ENCODE results near the gene GPC6.

The GPC6 gene

DNA sequence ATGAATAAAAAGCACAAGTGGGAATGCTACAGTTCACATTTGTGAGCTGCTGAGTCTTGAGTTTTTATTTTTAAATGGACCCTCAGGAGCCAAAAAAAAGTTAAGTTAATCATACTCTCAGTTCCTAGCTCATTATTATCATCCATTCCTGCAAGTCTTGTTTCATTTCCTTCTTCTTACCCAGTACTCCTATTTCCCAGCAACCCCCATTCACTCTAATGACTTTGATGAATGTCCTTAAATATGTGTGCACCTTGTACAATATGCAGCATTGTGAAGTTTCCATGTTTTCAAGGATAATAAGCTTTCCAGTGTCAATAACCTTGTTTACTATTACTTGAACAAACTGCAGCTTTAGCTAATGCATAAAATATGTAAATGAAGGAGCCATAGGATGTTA is 886.6 kb downstream of the GPC6 start:
- Histone ChIP-seq H3K4me3 (ENCODE audit: low read depth in 1 of 2, low read length in 2 of 2) (no peak overlapping the region), H3K27ac (ENCODE audit: low read length) (no peak overlapping the region), H3K4me1 (ENCODE audit: control insufficient read depth in 1 of 2, insufficient read depth in 2 of 2, low read length in 2 of 2) (no peaks in the 10 kb centered on the region), H3K27me3 (ENCODE audit: low read depth, low read length) (no peaks in the 10 kb centered on the region), H3K36me3 (ENCODE audit: control insufficient read depth in 1 of 2, insufficient read depth in 2 of 2, low read length in 2 of 2) (no peaks in the 10 kb centered on the region), H3K9me3 (ENCODE audit: control insufficient read depth in 1 of 2, low read length in 2 of 2) (no peaks in the 10 kb centered on the region)

DNA sequence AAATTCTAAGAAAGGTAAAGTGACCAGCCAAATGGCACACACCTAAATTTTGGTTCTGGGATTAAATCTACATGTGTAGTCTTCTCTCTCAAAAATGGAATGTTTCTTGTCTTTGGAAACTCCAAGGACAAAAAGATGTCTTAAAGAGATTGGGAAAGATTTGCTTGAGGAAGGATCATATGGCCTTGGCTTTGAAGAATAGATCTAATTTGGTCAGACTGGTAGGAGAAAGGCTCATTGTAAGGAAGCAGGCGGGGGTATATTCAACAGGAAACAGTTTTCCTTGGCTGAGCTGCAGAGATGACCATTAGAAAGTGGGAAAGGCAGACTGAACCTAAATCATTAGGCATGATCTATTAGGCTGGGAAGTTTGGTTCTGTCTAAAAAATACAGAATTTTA is 887.6 kb downstream of the GPC6 start:
- H3K27me3 ChIP-seq (ENCODE audit: low read depth, low read length), result no peaks in the 10 kb centered on the region
- no peaks in the 10 kb centered on the region for H3K4me1 ChIP-seq (ENCODE audit: control insufficient read depth in 1 of 2, insufficient read depth in 2 of 2, low read length in 2 of 2)
- H3K4me3 ChIP-seq (ENCODE audit: low read depth in 1 of 2, low read length in 2 of 2), result no peak overlapping the region
- no peaks in the 10 kb centered on the region for H3K36me3 ChIP-seq (ENCODE audit: control insufficient read depth in 1 of 2, insufficient read depth in 2 of 2, low read length in 2 of 2)
- H3K27ac ChIP-seq (ENCODE audit: low read length), result no peak overlapping the region
- no peaks in the 10 kb centered on the region for H3K9me3 ChIP-seq (ENCODE audit: control insufficient read depth in 1 of 2, low read length in 2 of 2)

DNA sequence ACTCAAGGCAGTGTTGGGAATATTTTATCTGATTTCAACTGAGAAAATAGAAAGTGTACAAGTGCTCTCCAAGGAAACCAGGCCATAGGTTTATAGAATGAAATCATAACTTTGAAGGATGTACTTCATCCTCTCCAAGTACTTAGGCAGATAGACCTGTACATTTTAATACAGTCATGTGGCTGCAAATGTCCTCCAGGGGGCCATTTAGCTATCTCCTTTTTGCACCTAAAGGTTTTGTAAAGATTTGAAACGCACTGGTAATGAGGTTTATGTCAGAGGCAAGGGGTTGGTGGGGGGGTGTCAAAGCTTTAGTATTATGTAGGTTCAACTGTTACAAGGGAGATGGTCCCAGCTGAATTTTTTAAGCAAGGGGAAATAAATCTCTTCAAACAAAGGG is 888.4 kb downstream of the GPC6 start:
- no peaks in the 10 kb centered on the region for H3K27me3 ChIP-seq (ENCODE audit: low read depth, low read length)
- no peaks in the 10 kb centered on the region for H3K4me1 ChIP-seq (ENCODE audit: control insufficient read depth in 1 of 2, insufficient read depth in 2 of 2, low read length in 2 of 2)
- H3K36me3 ChIP-seq (ENCODE audit: control insufficient read depth in 1 of 2, insufficient read depth in 2 of 2, low read length in 2 of 2), result no peaks in the 10 kb centered on the region
- no peak overlapping the region for H3K4me3 ChIP-seq (ENCODE audit: low read depth in 1 of 2, low read length in 2 of 2)
- H3K9me3 ChIP-seq (ENCODE audit: control insufficient read depth in 1 of 2, low read length in 2 of 2), result no peaks in the 10 kb centered on the region
- H3K27ac ChIP-seq (ENCODE audit: low read length), result no peak overlapping the region

DNA sequence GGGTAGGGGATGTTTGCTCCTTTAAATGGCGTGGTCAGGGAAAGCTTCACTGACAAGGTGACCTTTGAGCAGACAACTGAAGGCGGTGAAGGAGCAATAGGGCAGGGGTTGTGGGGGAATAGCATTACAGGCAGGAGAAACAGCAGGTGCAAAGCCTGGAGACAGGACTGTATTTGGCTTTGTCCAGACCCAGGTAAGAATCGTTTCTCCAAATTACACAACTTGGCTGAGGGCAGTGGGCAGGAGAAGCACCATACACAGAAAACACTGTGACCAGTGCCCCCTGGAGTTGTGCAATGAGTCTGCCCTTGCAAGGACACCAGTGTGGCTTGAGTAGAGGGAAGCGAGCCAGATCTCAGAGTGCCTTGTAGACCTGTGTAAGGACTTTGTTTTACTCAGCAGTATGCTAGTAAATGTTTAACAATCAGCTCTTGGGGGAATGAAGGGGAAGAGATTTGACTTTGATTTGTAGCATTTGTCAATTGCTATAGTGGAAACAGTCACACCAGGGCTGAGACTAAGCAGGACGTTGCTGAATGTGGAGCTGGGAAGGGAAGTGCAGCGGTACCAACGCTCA is 892.8 kb downstream of the GPC6 start:
- H3K36me3 ChIP-seq (ENCODE audit: control insufficient read depth in 1 of 2, insufficient read depth in 2 of 2, low read length in 2 of 2), result no peaks in the 10 kb centered on the region
- H3K27me3 ChIP-seq (ENCODE audit: low read depth, low read length), result no peaks in the 10 kb centered on the region
- peaks cover 0 to 5% of the 10 kb centered on the region in 2 donors for H3K4me1 ChIP-seq (ENCODE audit: control insufficient read depth in 1 of 2, insufficient read depth in 2 of 2, low read length in 2 of 2)
- no peak overlapping the region for H3K4me3 ChIP-seq (ENCODE audit: low read depth in 1 of 2, low read length in 2 of 2)
- no peak overlapping the region for H3K27ac ChIP-seq (ENCODE audit: low read length)
- H3K9me3 ChIP-seq (ENCODE audit: control insufficient read depth in 1 of 2, low read length in 2 of 2), result no peaks in the 10 kb centered on the region

DNA sequence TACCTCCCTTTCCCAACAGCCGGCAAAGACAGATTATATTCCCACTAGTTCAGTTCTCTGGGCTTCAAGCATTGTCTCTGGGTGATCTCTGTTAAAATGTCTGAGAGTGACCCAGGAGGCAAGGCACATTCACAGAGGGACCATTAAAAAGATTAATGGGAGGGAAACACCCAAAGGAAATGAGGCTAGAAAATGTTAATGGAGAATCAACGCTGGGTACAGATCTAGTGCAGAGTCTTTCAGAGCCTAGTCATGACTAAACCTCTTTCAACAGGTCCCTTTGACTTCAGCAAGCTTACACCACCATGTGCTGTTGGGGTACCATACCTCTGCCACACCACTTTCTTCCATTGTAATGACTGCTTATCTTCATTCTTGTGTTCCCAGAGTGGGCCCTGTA is 894.3 kb downstream of the GPC6 start:
- H3K9me3 ChIP-seq (ENCODE audit: control insufficient read depth in 1 of 2, low read length in 2 of 2), result no peaks in the 10 kb centered on the region
- H3K4me1 ChIP-seq (ENCODE audit: control insufficient read depth in 1 of 2, insufficient read depth in 2 of 2, low read length in 2 of 2), result peaks cover 0 to 5% of the 10 kb centered on the region in 2 donors
- no peaks in the 10 kb centered on the region for H3K27me3 ChIP-seq (ENCODE audit: low read depth, low read length)
- H3K4me3 ChIP-seq (ENCODE audit: low read depth in 1 of 2, low read length in 2 of 2), result no peak overlapping the region
- H3K36me3 ChIP-seq (ENCODE audit: control insufficient read depth in 1 of 2, insufficient read depth in 2 of 2, low read length in 2 of 2), result no peaks in the 10 kb centered on the region
- no peak overlapping the region for H3K27ac ChIP-seq (ENCODE audit: low read length)

DNA sequence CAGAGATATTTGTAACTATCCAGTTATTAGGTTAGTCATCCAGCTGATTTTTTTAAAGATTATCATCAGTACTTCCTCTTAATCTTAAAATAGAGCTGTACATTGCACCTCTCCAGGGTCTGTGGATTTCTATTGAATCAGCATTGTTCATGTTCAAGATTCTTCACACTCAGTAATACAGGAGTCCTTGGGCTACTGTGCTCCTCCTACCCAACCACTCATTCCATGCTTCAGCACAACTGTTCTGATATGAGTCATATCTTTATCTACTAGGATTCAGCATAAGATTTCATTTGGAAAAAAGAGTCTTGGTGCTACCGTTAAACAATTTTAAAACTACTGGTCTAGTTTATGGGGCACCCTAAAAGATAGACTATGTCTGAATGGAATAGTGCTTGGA is 895.1 kb downstream of the GPC6 start:
- no peak overlapping the region for H3K27ac ChIP-seq (ENCODE audit: low read length)

DNA sequence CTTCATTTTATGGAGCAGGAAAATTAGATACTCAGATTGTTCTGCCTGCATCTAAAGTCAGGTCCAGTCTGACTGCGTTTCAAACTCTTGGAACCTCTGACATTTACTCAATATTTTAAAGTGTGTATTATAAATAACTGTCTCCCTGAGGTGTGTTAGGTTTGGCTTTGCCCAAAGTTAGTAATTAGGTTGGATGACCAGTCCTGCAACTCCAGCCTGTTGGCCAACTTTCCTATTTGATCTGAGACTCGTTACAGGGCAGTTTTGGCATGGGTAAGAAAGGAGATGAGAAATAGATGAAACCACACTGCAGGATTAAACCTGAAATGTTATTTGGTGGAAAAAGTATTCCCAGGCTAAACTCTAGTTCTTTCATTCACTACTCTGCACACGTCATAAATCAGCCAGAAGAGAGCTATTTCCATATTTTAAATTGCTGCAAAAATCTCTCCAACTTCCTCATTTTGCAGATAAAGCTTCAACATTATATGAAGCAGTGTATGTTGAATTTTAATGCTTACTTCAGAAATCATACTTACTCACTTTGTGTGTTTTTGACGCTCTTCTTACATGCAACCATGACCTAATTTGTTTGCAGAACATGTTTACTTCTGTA is 895.8 kb downstream of the GPC6 start:
- peaks cover 0 to 5% of the 10 kb centered on the region in 2 donors for H3K4me1 ChIP-seq (ENCODE audit: control insufficient read depth in 1 of 2, insufficient read depth in 2 of 2, low read length in 2 of 2)
- H3K4me3 ChIP-seq (ENCODE audit: low read depth in 1 of 2, low read length in 2 of 2), result no peak overlapping the region
- H3K27ac ChIP-seq (ENCODE audit: low read length), result no peak overlapping the region
- no peaks in the 10 kb centered on the region for H3K27me3 ChIP-seq (ENCODE audit: low read depth, low read length)
- H3K36me3 ChIP-seq (ENCODE audit: control insufficient read depth in 1 of 2, insufficient read depth in 2 of 2, low read length in 2 of 2), result no peaks in the 10 kb centered on the region
- no peaks in the 10 kb centered on the region for H3K9me3 ChIP-seq (ENCODE audit: control insufficient read depth in 1 of 2, low read length in 2 of 2)

More for the DNA sequence above, 895.1 kb downstream of the GPC6 start:
- Histone ChIP-seq H3K36me3 (ENCODE audit: control insufficient read depth in 1 of 2, insufficient read depth in 2 of 2, low read length in 2 of 2) (no peaks in the 10 kb centered on the region), H3K4me3 (ENCODE audit: low read depth in 1 of 2, low read length in 2 of 2) (no peak overlapping the region), H3K4me1 (ENCODE audit: control insufficient read depth in 1 of 2, insufficient read depth in 2 of 2, low read length in 2 of 2) (peaks cover 0 to 5% of the 10 kb centered on the region in 2 donors), H3K27me3 (ENCODE audit: low read depth, low read length) (no peaks in the 10 kb centered on the region), H3K9me3 (ENCODE audit: control insufficient read depth in 1 of 2, low read length in 2 of 2) (no peaks in the 10 kb centered on the region)

DNA sequence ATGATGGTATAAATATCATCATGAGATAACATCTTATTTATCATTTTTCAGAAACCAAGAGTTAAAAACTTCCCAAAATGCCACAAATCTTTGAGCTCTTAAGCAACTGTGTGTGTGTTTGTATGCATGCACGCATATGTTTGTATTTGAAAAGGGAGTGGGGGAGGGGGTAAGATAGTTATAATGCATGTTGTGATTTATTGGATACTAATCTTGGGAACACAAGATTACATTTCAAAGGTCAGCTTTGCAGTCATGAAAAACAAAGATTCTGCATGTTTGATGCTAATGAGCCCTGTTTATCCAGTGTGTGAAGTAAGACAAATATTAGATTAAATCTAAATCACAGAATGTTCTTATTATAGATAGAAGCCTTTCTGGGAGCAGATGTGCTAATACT is 897.0 kb downstream of the GPC6 start:
- H3K4me1 ChIP-seq (ENCODE audit: control insufficient read depth in 1 of 2, insufficient read depth in 2 of 2, low read length in 2 of 2), result peaks cover 0 to 5% of the 10 kb centered on the region in 2 donors
- no peak overlapping the region for H3K27ac ChIP-seq (ENCODE audit: low read length)
- no peaks in the 10 kb centered on the region for H3K9me3 ChIP-seq (ENCODE audit: control insufficient read depth in 1 of 2, low read length in 2 of 2)
- H3K27me3 ChIP-seq (ENCODE audit: low read depth, low read length), result no peaks in the 10 kb centered on the region
- no peak overlapping the region for H3K4me3 ChIP-seq (ENCODE audit: low read depth in 1 of 2, low read length in 2 of 2)
- H3K36me3 ChIP-seq (ENCODE audit: control insufficient read depth in 1 of 2, insufficient read depth in 2 of 2, low read length in 2 of 2), result no peaks in the 10 kb centered on the region

DNA sequence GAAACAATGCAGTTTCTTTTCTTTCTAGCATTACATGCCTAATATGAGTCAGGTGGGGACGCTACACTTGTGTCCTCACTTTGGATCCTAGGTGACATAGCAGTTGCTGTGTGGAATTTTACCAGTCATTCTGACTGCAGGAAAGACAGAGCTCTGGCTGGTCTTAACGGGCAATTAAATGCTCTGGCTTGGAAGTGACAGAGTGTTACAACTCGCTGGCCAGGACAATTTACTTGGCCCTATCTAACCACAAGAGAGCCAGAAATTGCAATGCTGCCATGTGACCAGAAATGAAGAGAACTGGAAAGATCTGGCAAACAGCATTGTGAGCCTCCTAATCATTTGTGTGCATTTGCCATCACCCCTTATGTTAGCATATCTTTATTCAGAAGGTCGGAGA is 901.8 kb downstream of the GPC6 start:
- Histone ChIP-seq H3K9me3 (ENCODE audit: control insufficient read depth in 1 of 2, low read length in 2 of 2) (no peaks in the 10 kb centered on the region), H3K27ac (ENCODE audit: low read length) (no peak overlapping the region), H3K27me3 (ENCODE audit: low read depth, low read length) (no peaks in the 10 kb centered on the region), H3K36me3 (ENCODE audit: control insufficient read depth in 1 of 2, insufficient read depth in 2 of 2, low read length in 2 of 2) (no peaks in the 10 kb centered on the region), H3K4me3 (ENCODE audit: low read depth in 1 of 2, low read length in 2 of 2) (no peak overlapping the region), H3K4me1 (ENCODE audit: control insufficient read depth in 1 of 2, insufficient read depth in 2 of 2, low read length in 2 of 2) (no peaks in the 10 kb centered on the region)

DNA sequence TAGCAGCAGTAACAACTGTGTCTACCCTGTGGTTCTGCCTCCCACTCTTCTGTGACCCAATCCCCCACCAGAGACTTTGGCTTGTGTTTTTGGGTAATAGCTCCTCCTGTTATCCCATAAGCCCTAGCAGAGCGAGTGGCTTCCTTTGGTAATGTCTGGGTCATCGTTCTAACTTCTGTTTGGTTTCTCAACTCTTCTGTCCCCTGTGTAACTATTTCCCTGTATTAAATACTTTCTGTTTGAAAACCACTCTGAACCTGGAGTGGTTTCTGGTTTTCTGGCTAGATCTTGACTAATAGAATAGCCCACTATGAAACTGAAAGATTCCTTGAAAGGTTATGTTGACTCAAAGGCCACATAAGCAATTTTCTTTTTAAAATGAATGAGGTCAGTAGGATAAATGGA is 902.9 kb downstream of the GPC6 start:
- no peaks in the 10 kb centered on the region for H3K4me1 ChIP-seq (ENCODE audit: control insufficient read depth in 1 of 2, insufficient read depth in 2 of 2, low read length in 2 of 2)
- no peaks in the 10 kb centered on the region for H3K36me3 ChIP-seq (ENCODE audit: control insufficient read depth in 1 of 2, insufficient read depth in 2 of 2, low read length in 2 of 2)
- H3K27me3 ChIP-seq (ENCODE audit: low read depth, low read length), result no peaks in the 10 kb centered on the region
- H3K27ac ChIP-seq (ENCODE audit: low read length), result no peak overlapping the region
- H3K4me3 ChIP-seq (ENCODE audit: low read depth in 1 of 2, low read length in 2 of 2), result no peak overlapping the region
- no peaks in the 10 kb centered on the region for H3K9me3 ChIP-seq (ENCODE audit: control insufficient read depth in 1 of 2, low read length in 2 of 2)

DNA sequence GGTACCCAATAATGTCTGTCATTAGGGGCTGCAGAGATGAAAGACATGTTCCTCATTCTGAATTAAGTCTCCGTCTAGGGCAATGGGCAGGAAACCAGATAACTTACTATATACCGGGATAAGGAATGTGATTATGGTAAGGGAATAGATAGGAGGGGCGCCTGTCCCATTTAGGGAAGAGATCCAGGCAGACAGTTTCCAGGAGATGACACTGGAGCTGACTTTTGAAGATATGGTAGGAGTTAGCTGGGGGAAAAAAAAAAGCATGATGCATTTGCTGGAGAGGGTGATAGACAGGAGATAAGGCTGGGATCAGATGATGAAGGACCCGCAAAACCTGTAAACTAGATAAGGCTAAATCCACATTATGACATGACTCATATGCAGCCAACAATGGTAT is 912.2 kb downstream of the GPC6 start:
- H3K9me3 ChIP-seq (ENCODE audit: control insufficient read depth in 1 of 2, low read length in 2 of 2), result no peaks in the 10 kb centered on the region
- no peaks in the 10 kb centered on the region for H3K36me3 ChIP-seq (ENCODE audit: control insufficient read depth in 1 of 2, insufficient read depth in 2 of 2, low read length in 2 of 2)
- no peak overlapping the region for H3K27ac ChIP-seq (ENCODE audit: low read length)

DNA sequence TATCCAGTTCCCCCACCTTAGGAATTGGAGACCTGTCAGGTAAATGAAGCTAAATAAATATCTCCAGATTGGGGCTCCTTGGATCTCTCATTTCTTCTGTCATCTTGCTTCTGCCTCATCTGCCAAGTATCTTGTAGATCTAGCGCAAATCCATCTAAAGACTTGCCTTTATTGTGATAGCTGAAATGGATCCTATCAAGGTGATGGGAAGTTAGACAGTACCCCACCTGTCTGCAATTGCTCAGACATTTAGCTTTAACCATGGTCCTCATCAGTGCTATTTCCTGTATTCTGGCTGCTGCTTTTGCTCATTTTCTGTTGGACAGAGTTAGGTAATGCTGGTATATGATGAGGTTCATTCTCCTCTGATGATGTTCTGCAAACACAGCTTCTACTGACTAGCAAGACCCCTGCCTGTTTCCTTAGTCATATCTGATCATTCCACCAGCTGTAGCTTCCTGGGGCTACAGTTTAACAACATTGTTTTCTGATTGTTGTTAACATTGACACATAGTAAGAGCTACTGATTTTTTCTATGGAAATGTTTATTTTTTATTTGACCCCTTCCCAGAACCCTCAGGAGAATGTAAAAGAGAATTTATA is 912.9 kb downstream of the GPC6 start:
- no peaks in the 10 kb centered on the region for H3K27me3 ChIP-seq (ENCODE audit: low read depth, low read length)
- no peaks in the 10 kb centered on the region for H3K36me3 ChIP-seq (ENCODE audit: control insufficient read depth in 1 of 2, insufficient read depth in 2 of 2, low read length in 2 of 2)
- H3K4me3 ChIP-seq (ENCODE audit: low read depth in 1 of 2, low read length in 2 of 2), result no peak overlapping the region

More for the DNA sequence above, 912.2 kb downstream of the GPC6 start:
- H3K4me1 ChIP-seq (ENCODE audit: control insufficient read depth in 1 of 2, insufficient read depth in 2 of 2, low read length in 2 of 2), result no peaks in the 10 kb centered on the region
- no peaks in the 10 kb centered on the region for H3K27me3 ChIP-seq (ENCODE audit: low read depth, low read length)
- no peak overlapping the region for H3K4me3 ChIP-seq (ENCODE audit: low read depth in 1 of 2, low read length in 2 of 2)

More for the DNA sequence above, 912.9 kb downstream of the GPC6 start:
- Histone ChIP-seq H3K27ac (ENCODE audit: low read length) (no peak overlapping the region), H3K9me3 (ENCODE audit: control insufficient read depth in 1 of 2, low read length in 2 of 2) (no peaks in the 10 kb centered on the region), H3K4me1 (ENCODE audit: control insufficient read depth in 1 of 2, insufficient read depth in 2 of 2, low read length in 2 of 2) (no peaks in the 10 kb centered on the region)

Data from muscle layer of duodenum (tissue), 2 donors.